Activated naive CD8-positive, alpha-beta T cell (primary cell): ENCODE results near the gene PCDHGA3.
"Not testable (repeated sequence)": the region's sequence is repeated elsewhere in the genome, so short reads cannot be mapped to it uniquely, and the experiment has no call there.

Source experiments
- H3K27ac Mint-ChIP-seq: one replicate; pipeline ENCODE4 v1.8.0; 2021; ENCODE audit warnings: mixed read lengths
- H3K27me3 Mint-ChIP-seq: one replicate; pipeline ENCODE4 v1.8.0; 2021; ENCODE audit warnings: mixed read lengths
- H3K36me3 Mint-ChIP-seq: one replicate; pipeline ENCODE4 v1.8.0; 2021; ENCODE audit warnings: mixed read lengths
- H3K4me1 Mint-ChIP-seq: one replicate; pipeline ENCODE4 v1.8.0; 2021; ENCODE audit warnings: low read depth, mixed read lengths
- H3K4me3 Mint-ChIP-seq: one replicate; pipeline ENCODE4 v1.8.0; 2021; ENCODE audit warnings: mild to moderate bottlenecking, mixed read lengths
- H3K9me3 Mint-ChIP-seq: one replicate; pipeline ENCODE4 v1.8.0; 2021; ENCODE audit warnings: low read depth, mixed read lengths

The PCDHGA3 gene

GRCh38 chr5:141384471-141385267, 41.0 kb downstream of the PCDHGA3 start:
- Mint-ChIP-seq H3K27me3 (peaks cover 70% of the 10 kb centered on the region), H3K36me3 (peaks cover 16% of the 10 kb centered on the region), H3K4me1 (no peaks in the 10 kb centered on the region), H3K9me3 (peaks cover 18% of the 10 kb centered on the region), H3K27ac (no peak overlapping the region), H3K4me3 (no peak overlapping the region)

- H3K4me1 Mint-ChIP-seq, result not testable (repeated sequence)
- peaks cover 65% of the 10 kb centered on the region for H3K27me3 Mint-ChIP-seq
- peak within 1 kb of the TSS; percentile 52 for H3K4me3 Mint-ChIP-seq
- H3K27ac Mint-ChIP-seq, result peak within 1 kb of the TSS; percentile 6
- H3K9me3 Mint-ChIP-seq, result peaks cover 22% of the 10 kb centered on the region
- H3K36me3 Mint-ChIP-seq, result peaks cover 12% of the 10 kb centered on the region
Observed at GRCh38 chr5:141387557-141388311, 44.1 kb downstream of the PCDHGA3 start, which contains the start of gene PCDHGB4. PCDHGB4 (plus strand) TSS chr5:141387698; CDS start chr5:141387885, 187 bp downstream.

GRCh38 chr5:141388661-141389060, 45.0 kb downstream of the PCDHGA3 start:
- H3K27ac Mint-ChIP-seq, result peak overlapping the region; percentile 6
- no peak overlapping the region for H3K4me3 Mint-ChIP-seq
- peaks cover 64% of the 10 kb centered on the region for H3K27me3 Mint-ChIP-seq
- peaks cover 12% of the 10 kb centered on the region for H3K36me3 Mint-ChIP-seq
- peaks cover 26% of the 10 kb centered on the region for H3K9me3 Mint-ChIP-seq
- H3K4me1 Mint-ChIP-seq, result no peaks in the 10 kb centered on the region

GRCh38 chr5:141389153-141390042, 45.8 kb downstream of the PCDHGA3 start:
- peaks cover 26% of the 10 kb centered on the region for H3K9me3 Mint-ChIP-seq
- H3K36me3 Mint-ChIP-seq, result peaks cover 18% of the 10 kb centered on the region
- H3K27me3 Mint-ChIP-seq, result peaks cover 64% of the 10 kb centered on the region
- H3K27ac Mint-ChIP-seq, result no peak overlapping the region
- no peaks in the 10 kb centered on the region for H3K4me1 Mint-ChIP-seq
- no peak overlapping the region for H3K4me3 Mint-ChIP-seq

- Mint-ChIP-seq H3K4me1 (no peaks in the 10 kb centered on the region), H3K27ac (no peak within 1 kb of the TSS), H3K9me3 (peaks cover 11% of the 10 kb centered on the region), H3K36me3 (peaks cover 20% of the 10 kb centered on the region), H3K27me3 (peaks cover 53% of the 10 kb centered on the region), H3K4me3 (no peak within 1 kb of the TSS)
Observed at GRCh38 chr5:141392429-141393198, 49.0 kb downstream of the PCDHGA3 start, which contains the start of gene PCDHGA8. PCDHGA8 (plus strand) TSS chr5:141392633; CDS start chr5:141392814, 181 bp downstream.

GRCh38 chr5:141393267-141393666, 49.6 kb downstream of the PCDHGA3 start:
- Mint-ChIP-seq H3K27me3 (peaks cover 51% of the 10 kb centered on the region), H3K36me3 (peaks cover 18% of the 10 kb centered on the region), H3K4me1 (no peaks in the 10 kb centered on the region), H3K9me3 (peaks cover 11% of the 10 kb centered on the region), H3K27ac (no peak overlapping the region), H3K4me3 (no peak overlapping the region)

GRCh38 chr5:141394401-141395187, 51.0 kb downstream of the PCDHGA3 start:
- H3K27ac Mint-ChIP-seq, H3K4me1 Mint-ChIP-seq, H3K4me3 Mint-ChIP-seq: not testable (repeated sequence)
- Mint-ChIP-seq H3K27me3 (peaks cover 50% of the 10 kb centered on the region), H3K9me3 (peaks cover 14% of the 10 kb centered on the region), H3K36me3 (peaks cover 21% of the 10 kb centered on the region)
